Measurements from ENCODE around the gene MEOX2. TPM values are rescaled to one million over a fixed set of nuclear protein-coding genes. Genes with fewer than 3 reads are reported as not detected.

MEOX2 gene
- total and polyA plus RNA-seq, 4 donors: 3.0 to 103 (median 13.6) TPM

GRCh38 chr7:15658247-15658646, 28.2 kb downstream of the MEOX2 start:
- Histone ChIP-seq H3K9me3 (ENCODE audit: control insufficient read depth in 4 of 4, insufficient read depth in 3 of 4, low read length in 3 of 4) (no peaks in the 10 kb centered on the region), H3K9ac (ENCODE audit: insufficient read depth in 1 of 2, low read length in 2 of 2) (no peak overlapping the region), H3K27ac (ENCODE audit: low read depth in 1 of 2, low read length in 1 of 2) (no peak overlapping the region), H3K36me3 (ENCODE audit: control insufficient read depth in 4 of 4, insufficient read depth in 4 of 4, low read length in 4 of 4) (peaks cover 0 to 19% (median 8%) of the 10 kb centered on the region in 4 donors), H3K27me3 (ENCODE audit: control insufficient read depth in 3 of 3, insufficient read depth in 3 of 3, low read length in 2 of 3) (no peaks in the 10 kb centered on the region), H3K4me3 (no peak overlapping the region), H3K4me1 (ENCODE audit: control insufficient read depth in 5 of 5, insufficient read depth in 5 of 5, low read length in 5 of 5) (peaks cover 0 to 30% (median 0%) of the 10 kb centered on the region in 5 donors)
- no peak for ATAC-seq (ENCODE audit: insufficient read depth, low FRiP score)
- no peak for TF ChIP-seq CTCF (IDR thresholded peaks at IDR 0.05; ENCODE audit: control extremely low read depth, extremely low read depth)
- peak in 1 of 3 donors; percentile 35 for DNase-seq
- WGBS, 2 donors: 62 to 85% methylated on average over 3 of the region's 3 CpGs

DNA sequence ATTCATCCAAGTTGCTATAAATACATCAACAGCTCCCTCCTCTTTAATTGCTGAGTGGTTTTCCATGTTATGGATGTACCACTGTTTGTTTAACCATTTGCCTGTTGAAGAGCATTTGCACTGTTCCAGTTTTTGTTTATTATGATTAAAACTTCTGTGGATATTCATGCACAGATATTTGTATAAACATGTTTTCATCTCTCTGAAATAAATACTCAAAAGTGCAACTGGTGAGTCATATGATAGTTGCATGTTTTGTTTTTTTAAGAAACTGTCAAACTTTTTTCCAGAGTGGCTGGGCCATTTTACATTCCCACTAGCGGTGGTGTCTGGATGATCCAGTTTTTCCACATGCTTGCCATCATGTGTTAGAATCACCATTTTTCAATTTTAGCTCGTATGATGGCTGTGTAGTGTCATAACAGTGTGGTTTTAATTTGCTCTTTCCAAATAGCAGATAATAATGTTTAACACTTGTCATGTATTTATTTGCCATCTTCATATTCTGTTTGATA, 33.6 kb downstream of the MEOX2 start:
- Histone ChIP-seq H3K9me3 (ENCODE audit: control insufficient read depth in 4 of 4, insufficient read depth in 3 of 4, low read length in 3 of 4) (no peaks in the 10 kb centered on the region), H3K9ac (ENCODE audit: insufficient read depth in 1 of 2, low read length in 2 of 2) (no peak overlapping the region), H3K27ac (ENCODE audit: low read depth in 1 of 2, low read length in 1 of 2) (no peak overlapping the region), H3K36me3 (ENCODE audit: control insufficient read depth in 4 of 4, insufficient read depth in 4 of 4, low read length in 4 of 4) (peaks cover 0 to 34% (median 2%) of the 10 kb centered on the region in 4 donors), H3K27me3 (ENCODE audit: control insufficient read depth in 3 of 3, insufficient read depth in 3 of 3, low read length in 2 of 3) (no peaks in the 10 kb centered on the region), H3K4me1 (ENCODE audit: control insufficient read depth in 5 of 5, insufficient read depth in 5 of 5, low read length in 5 of 5) (peaks cover 0 to 12% (median 2%) of the 10 kb centered on the region in 5 donors), H3K4me3 (no peak overlapping the region)
- DNase-seq (no peak), ATAC-seq (ENCODE audit: insufficient read depth, low FRiP score) (no peak)
- TF ChIP-seq CTCF (IDR thresholded peaks at IDR 0.05; ENCODE audit: control extremely low read depth, extremely low read depth): no peak
- WGBS, 2 donors: 51 to 68% methylated on average over 2 of the region's 2 CpGs

- 60 to 72% methylated on average over 1 of the region's 1 CpG for WGBS, 2 donors
These were observed 34.8 kb downstream of the MEOX2 start for GRCh38 chr7:15651693-15652092.

More at GRCh38 chr7:15651693-15652092, 34.8 kb downstream of the MEOX2 start:
- Histone ChIP-seq H3K27ac (ENCODE audit: low read depth in 1 of 2, low read length in 1 of 2) (no peak overlapping the region), H3K9ac (ENCODE audit: insufficient read depth in 1 of 2, low read length in 2 of 2) (no peak overlapping the region), H3K27me3 (ENCODE audit: control insufficient read depth in 3 of 3, insufficient read depth in 3 of 3, low read length in 2 of 3) (no peaks in the 10 kb centered on the region), H3K4me1 (ENCODE audit: control insufficient read depth in 5 of 5, insufficient read depth in 5 of 5, low read length in 5 of 5) (peaks cover 0 to 15% (median 2%) of the 10 kb centered on the region in 5 donors), H3K4me3 (no peak overlapping the region), H3K9me3 (ENCODE audit: control insufficient read depth in 4 of 4, insufficient read depth in 3 of 4, low read length in 3 of 4) (no peaks in the 10 kb centered on the region), H3K36me3 (ENCODE audit: control insufficient read depth in 4 of 4, insufficient read depth in 4 of 4, low read length in 4 of 4) (peaks cover 0 to 32% (median 2%) of the 10 kb centered on the region in 4 donors)
- TF ChIP-seq CTCF (IDR thresholded peaks at IDR 0.05; ENCODE audit: control extremely low read depth, extremely low read depth): no peak
- DNase-seq: no peak
- no peak for ATAC-seq (ENCODE audit: insufficient read depth, low FRiP score)

All from lung (tissue), 12 donors.